Duodenal mucosa (tissue), 2 donors: ENCODE data around the gene MRAS.

Experiments used
- H3K27ac ChIP-seq: one replicate; pipeline ENCODE4 v1.7.0; 2013; ENCODE audit warnings: low read depth, low read length
- H3K27me3 ChIP-seq, 2 donors: one replicate each; pipeline ENCODE4 v1.7.0; 2013; ENCODE audit warnings: low read length in 2 of 2, control low read depth in 1 of 2; ENCODE audit not compliant: insufficient read depth in 2 of 2, control insufficient read depth in 1 of 2
- H3K36me3 ChIP-seq, 2 donors: one replicate each; pipeline ENCODE4 v1.7.0; 2013; ENCODE audit warnings: low read length in 2 of 2, control low read depth in 1 of 2; ENCODE audit not compliant: insufficient read depth in 2 of 2, control insufficient read depth in 1 of 2
- H3K4me1 ChIP-seq, 2 donors: one replicate each; pipeline ENCODE4 v1.7.0; 2013; ENCODE audit warnings: low read length in 2 of 2, control low read depth in 1 of 2; ENCODE audit not compliant: insufficient read depth in 2 of 2, control insufficient read depth in 1 of 2
- H3K4me3 ChIP-seq, 2 donors: one replicate each; pipeline ENCODE4 v1.7.0; 2013; ENCODE audit warnings: low read length in 2 of 2, low read depth in 1 of 2
- H3K9ac ChIP-seq, 2 donors: one replicate each; pipeline ENCODE4 v1.7.0; 2013; ENCODE audit warnings: low read length in 2 of 2, low read depth in 1 of 2
- H3K9me3 ChIP-seq, 2 donors: one replicate each; pipeline ENCODE4 v1.7.0; 2013; ENCODE audit warnings: low read length in 2 of 2, control low read depth in 1 of 2; ENCODE audit not compliant: control insufficient read depth in 1 of 2

The MRAS gene

GRCh38 chr3:138366006-138366759 lies 17.8 kb downstream of the MRAS start:
- Histone ChIP-seq H3K27ac (no peak overlapping the region), H3K4me3 (no peak overlapping the region), H3K9ac (no peak overlapping the region), H3K4me1 (no peaks in the 10 kb centered on the region), H3K9me3 (no peaks in the 10 kb centered on the region), H3K27me3 (no peaks in the 10 kb centered on the region), H3K36me3 (no peaks in the 10 kb centered on the region)

- no peak overlapping the region for H3K27ac ChIP-seq
- H3K4me1 ChIP-seq = no peaks in the 10 kb centered on the region
- H3K9ac ChIP-seq = no peak overlapping the region
Observed at GRCh38 chr3:138367326-138367850, 19.0 kb downstream of the MRAS start.

GRCh38 chr3:138367911-138368310 lies 19.5 kb downstream of the MRAS start:
- no peak overlapping the region for H3K9ac ChIP-seq
- no peaks in the 10 kb centered on the region for H3K4me1 ChIP-seq
- no peaks in the 10 kb centered on the region for H3K27me3 ChIP-seq
- H3K27ac ChIP-seq = no peak overlapping the region
- no peaks in the 10 kb centered on the region for H3K36me3 ChIP-seq
- H3K4me3 ChIP-seq = no peak overlapping the region
- H3K9me3 ChIP-seq = no peaks in the 10 kb centered on the region

More at GRCh38 chr3:138367326-138367850, 19.0 kb downstream of the MRAS start:
- no peaks in the 10 kb centered on the region for H3K36me3 ChIP-seq
- no peak overlapping the region for H3K4me3 ChIP-seq
- H3K9me3 ChIP-seq = no peaks in the 10 kb centered on the region
- no peaks in the 10 kb centered on the region for H3K27me3 ChIP-seq

- no peak overlapping the region for H3K27ac ChIP-seq
- no peaks in the 10 kb centered on the region for H3K4me1 ChIP-seq
- no peaks in the 10 kb centered on the region for H3K9me3 ChIP-seq
Observed at GRCh38 chr3:138369151-138369900, 20.9 kb downstream of the MRAS start.

GRCh38 chr3:138370321-138370720 lies 21.9 kb downstream of the MRAS start:
- Histone ChIP-seq H3K27me3 (no peaks in the 10 kb centered on the region), H3K9me3 (no peaks in the 10 kb centered on the region), H3K9ac (no peak overlapping the region), H3K4me3 (no peak overlapping the region), H3K4me1 (no peaks in the 10 kb centered on the region), H3K36me3 (no peaks in the 10 kb centered on the region), H3K27ac (no peak overlapping the region)

More at GRCh38 chr3:138369151-138369900, 20.9 kb downstream of the MRAS start:
- H3K36me3 ChIP-seq = no peaks in the 10 kb centered on the region
- H3K4me3 ChIP-seq = no peak overlapping the region
- no peaks in the 10 kb centered on the region for H3K27me3 ChIP-seq
- H3K9ac ChIP-seq = no peak overlapping the region

GRCh38 chr3:138371070-138371965 lies 22.9 kb downstream of the MRAS start:
- H3K4me1 ChIP-seq = no peaks in the 10 kb centered on the region

GRCh38 chr3:138373087-138373735 lies 24.8 kb downstream of the MRAS start:
- Histone ChIP-seq H3K27me3 (no peaks in the 10 kb centered on the region), H3K4me1 (no peaks in the 10 kb centered on the region), H3K36me3 (no peaks in the 10 kb centered on the region), H3K27ac (no peak overlapping the region), H3K9me3 (no peaks in the 10 kb centered on the region), H3K9ac (no peak overlapping the region), H3K4me3 (no peak overlapping the region)

More at GRCh38 chr3:138371070-138371965, 22.9 kb downstream of the MRAS start:
- H3K4me3 ChIP-seq = no peak overlapping the region
- no peaks in the 10 kb centered on the region for H3K9me3 ChIP-seq
- no peaks in the 10 kb centered on the region for H3K27me3 ChIP-seq
- H3K9ac ChIP-seq = no peak overlapping the region
- no peak overlapping the region for H3K27ac ChIP-seq
- no peaks in the 10 kb centered on the region for H3K36me3 ChIP-seq

- H3K9ac ChIP-seq = no peak overlapping the region
- no peaks in the 10 kb centered on the region for H3K27me3 ChIP-seq
- H3K36me3 ChIP-seq = no peaks in the 10 kb centered on the region
- H3K27ac ChIP-seq = no peak overlapping the region
- no peaks in the 10 kb centered on the region for H3K9me3 ChIP-seq
- H3K4me3 ChIP-seq = no peak overlapping the region
- no peaks in the 10 kb centered on the region for H3K4me1 ChIP-seq
Observed at GRCh38 chr3:138373736-138374094, 25.3 kb downstream of the MRAS start.

- Histone ChIP-seq H3K4me3 (no peak overlapping the region), H3K9ac (no peak overlapping the region), H3K27me3 (no peaks in the 10 kb centered on the region), H3K27ac (no peak overlapping the region), H3K36me3 (no peaks in the 10 kb centered on the region), H3K4me1 (no peaks in the 10 kb centered on the region), H3K9me3 (no peaks in the 10 kb centered on the region)
Observed at GRCh38 chr3:138374573-138375134, 26.3 kb downstream of the MRAS start.
